ENCODE results near the gene ATP13A3. TPM values are rescaled to one million over a fixed set of nuclear protein-coding genes. Genes with fewer than 3 reads are reported as not detected.

Gene ATP13A3
- total and polyA plus RNA-seq, 2 donors (not counting 1 experiment from before 2014, with no cell fraction given) = 6.1 to 61.1 TPM

GRCh38 chr3:194512895-194513601, 26.2 kb upstream of the ATP13A3 start:
- Histone ChIP-seq H3K4me3 (ENCODE audit: control extremely low read depth in 1 of 5, extremely low read depth in 1 of 5, insufficient read depth in 1 of 5, low read depth in 2 of 5, low read length in 4 of 5) (no peak overlapping the region), H3K9me3 (ENCODE audit: control extremely low read depth in 1 of 3, control insufficient read depth in 2 of 3, insufficient read depth in 1 of 3, low read length in 2 of 3) (no peaks in the 10 kb centered on the region), H3K27me3 (replicated peaks in 1 of 4; ENCODE audit: control extremely low read depth in 1 of 4, control insufficient read depth in 3 of 4, insufficient read depth in 4 of 4, low read length in 3 of 4) (no peaks in the 10 kb centered on the region), H3K9ac (ENCODE audit: low read length) (no peak overlapping the region), H4K20me1 (ENCODE audit: control insufficient read depth, insufficient read depth, low read length, poor library complexity, severe bottlenecking) (no peaks in the 10 kb centered on the region), H2AFZ (ENCODE audit: insufficient read depth, low read depth, low read length, poor library complexity, severe bottlenecking) (no peak overlapping the region), H3K4me1 (ENCODE audit: control insufficient read depth in 2 of 2, insufficient read depth in 2 of 2, low read length in 2 of 2) (no peaks in the 10 kb centered on the region), H3K36me3 (replicated peaks in 1 of 2; ENCODE audit: control extremely low read depth in 1 of 2, control insufficient read depth in 1 of 2, extremely low read depth in 1 of 2, insufficient read depth in 2 of 2, low read length in 1 of 2) (no peaks in the 10 kb centered on the region), H3K79me2 (ENCODE audit: control insufficient read depth, insufficient read depth, low read length) (no peaks in the 10 kb centered on the region), H3K4me2 (replicated peaks; ENCODE audit: low read depth, low read length, poor library complexity, severe bottlenecking) (no peak overlapping the region), H3K27ac (ENCODE audit: low read length in 2 of 2) (no peak overlapping the region)
- WGBS (ENCODE audit: insufficient coverage) = 89% methylated on average over 3 of the region's 5 CpGs
- TF ChIP-seq CTCF (IDR thresholded peaks at IDR 0.05) (no peak), EZH2 (IDR thresholded peaks at IDR 0.05; ENCODE audit: borderline replicate concordance, insufficient read depth, low read depth, low read length, poor library complexity, severe bottlenecking) (no peak)
- no peaks in the 10 kb centered on the region for H3K9me3 Mint-ChIP-seq (ENCODE audit: insufficient read depth)
- POLR2A ChIA-PET = no interaction called here
- intact Hi-C loops (cut with micrococcal nuclease) = no loop called here
- no peak overlapping the region for H3K4me3 Mint-ChIP-seq
- no peak overlapping the region for H3K27ac Mint-ChIP-seq
- DNase-seq = no peak
- CTCF ChIA-PET = interaction anchor here (1.1 to 2.9 kb wide), 3 partner anchors 10 to 40 kb away, joined by 3 to 29 read pairs (median 8); no protein-coding TSS in a partner anchor
- no peaks in the 10 kb centered on the region for H3K27me3 Mint-ChIP-seq
- no peak for ATAC-seq (ENCODE audit: low read depth)
- H3K4me1 Mint-ChIP-seq = no peaks in the 10 kb centered on the region

Data from B cell (primary cell).